NT2/D1 (cell line): Measurements from ENCODE around the gene LYPD6B.

Experiments used
- DNase-seq: peaks from one replicate; pipeline ENCODE4 v3.0.0-alpha.2; 2011; ENCODE audit warnings: low read depth, low spot score
- H3K27me3 ChIP-seq: 2 replicates; pipeline ENCODE4 v1.6.0; 2011; ENCODE audit warnings: mild to moderate bottlenecking; ENCODE audit not compliant: insufficient read length, insufficient read depth
- H3K36me3 ChIP-seq: 2 replicates; pipeline ENCODE4 v1.6.1; 2011; ENCODE audit warnings: mild to moderate bottlenecking, low read length, mixed read lengths; ENCODE audit not compliant: insufficient read depth, insufficient read length
- H3K4me1 ChIP-seq: 2 replicates; pipeline ENCODE4 v1.5.1; 2011; ENCODE audit not compliant: insufficient read depth, insufficient read length
- H3K4me3 ChIP-seq: 2 replicates; pipeline ENCODE4 v1.5.1; 2011; ENCODE audit warnings: low read depth; ENCODE audit not compliant: insufficient read length
- H3K9ac ChIP-seq: 2 replicates; pipeline ENCODE4 v1.6.0; 2011; ENCODE audit warnings: low read depth; ENCODE audit not compliant: insufficient read length
- H3K9me3 ChIP-seq: 2 replicates; pipeline ENCODE4 v1.5.1; 2011; ENCODE audit warnings: mild to moderate bottlenecking, low read length; ENCODE audit not compliant: insufficient read depth
- SUZ12 ChIP-seq: IDR thresholded peaks from 2 replicates; pipeline ENCODE4 v1.6.1; 2011; ENCODE audit not compliant: insufficient read length, insufficient read depth; ENCODE audit errors: extremely low read depth
- YY1 ChIP-seq: IDR thresholded peaks from 2 replicates; pipeline ENCODE4 v1.6.1; 2011; ENCODE audit not compliant: insufficient read length, insufficient read depth
- ZNF274 ChIP-seq: IDR thresholded peaks from 2 replicates; pipeline ENCODE4 v1.6.1; 2011; ENCODE audit warnings: mild to moderate bottlenecking, low read depth, low read length

The LYPD6B gene

DNA sequence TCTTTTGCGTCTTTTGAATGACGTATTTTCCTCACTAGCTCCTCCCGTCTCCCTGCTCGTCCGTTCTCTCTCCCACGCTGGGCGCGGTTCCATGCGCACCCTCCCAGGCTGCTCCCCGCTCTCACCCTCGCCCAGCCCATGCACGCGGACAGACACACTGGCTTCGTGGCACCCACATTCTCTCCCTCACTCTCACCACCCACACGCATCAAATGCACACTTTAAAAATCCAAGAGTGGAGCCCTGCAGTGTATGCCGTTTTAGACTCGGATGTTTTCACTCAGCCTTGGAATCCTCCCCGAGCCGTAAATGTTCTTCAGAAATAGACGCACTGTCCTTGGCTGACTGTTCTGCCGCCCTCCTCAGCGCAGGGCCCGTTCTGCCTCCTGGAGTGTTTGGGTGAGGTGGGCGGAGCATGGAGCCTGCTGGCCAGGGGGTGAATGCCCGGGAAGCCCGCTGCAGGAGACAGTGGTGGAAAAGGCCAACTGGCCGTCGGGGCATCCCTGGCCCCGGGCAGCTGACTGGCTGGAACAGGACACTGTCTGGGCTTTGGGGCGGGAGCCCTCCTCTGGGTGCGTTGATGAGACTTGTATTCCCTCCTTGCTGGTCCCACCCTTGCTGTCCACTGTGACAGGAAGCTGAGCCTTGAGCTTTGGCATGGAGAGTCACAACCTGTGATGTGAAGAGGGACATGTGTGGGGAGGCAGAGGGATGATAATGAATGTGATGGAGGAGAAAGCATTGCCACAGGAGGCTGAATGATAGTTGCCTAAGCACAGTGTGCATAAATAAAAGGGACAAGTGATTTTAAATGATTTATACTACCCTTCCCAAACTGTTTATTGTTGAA, 35.4 kb upstream of the LYPD6B start:
- peaks cover 31% of the 10 kb centered on the region for H3K9me3 ChIP-seq
- no peak for DNase-seq
- no peaks in the 10 kb centered on the region for H3K27me3 ChIP-seq
- TF ChIP-seq ZNF274 (no peak), YY1 (no peak), SUZ12 (no peak)
- peaks cover 7% of the 10 kb centered on the region for H3K4me1 ChIP-seq
- peaks cover 52% of the 10 kb centered on the region for H3K36me3 ChIP-seq
- no peak overlapping the region for H3K9ac ChIP-seq
- H3K4me3 ChIP-seq = no peak overlapping the region

DNA sequence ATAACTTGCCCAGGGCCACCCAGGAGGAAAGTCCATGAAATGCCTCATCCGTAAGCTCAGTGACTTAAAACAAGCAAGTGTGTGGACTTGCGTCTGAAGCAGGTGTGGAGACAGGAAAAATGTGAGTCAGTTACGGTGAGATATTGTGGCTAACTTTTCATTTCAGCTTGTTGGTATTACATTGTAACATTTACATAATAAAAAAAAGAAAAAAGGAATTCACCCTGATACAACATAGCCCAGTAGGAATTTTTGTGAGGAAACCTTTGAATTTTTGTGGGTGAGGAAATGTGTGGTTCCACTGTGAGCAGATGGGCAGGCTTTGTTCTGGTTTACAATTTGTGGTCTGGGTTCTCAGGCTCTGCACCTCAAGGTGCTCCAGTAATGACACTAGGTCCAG, 33.7 kb upstream of the LYPD6B start:
- H3K4me1 ChIP-seq = peaks cover 8% of the 10 kb centered on the region
- H3K27me3 ChIP-seq = no peaks in the 10 kb centered on the region
- no peak overlapping the region for H3K4me3 ChIP-seq
- no peak overlapping the region for H3K9ac ChIP-seq
- peaks cover 31% of the 10 kb centered on the region for H3K9me3 ChIP-seq
- TF ChIP-seq YY1 (no peak), ZNF274 (no peak), SUZ12 (no peak)
- peaks cover 59% of the 10 kb centered on the region for H3K36me3 ChIP-seq
- DNase-seq = no peak

DNA sequence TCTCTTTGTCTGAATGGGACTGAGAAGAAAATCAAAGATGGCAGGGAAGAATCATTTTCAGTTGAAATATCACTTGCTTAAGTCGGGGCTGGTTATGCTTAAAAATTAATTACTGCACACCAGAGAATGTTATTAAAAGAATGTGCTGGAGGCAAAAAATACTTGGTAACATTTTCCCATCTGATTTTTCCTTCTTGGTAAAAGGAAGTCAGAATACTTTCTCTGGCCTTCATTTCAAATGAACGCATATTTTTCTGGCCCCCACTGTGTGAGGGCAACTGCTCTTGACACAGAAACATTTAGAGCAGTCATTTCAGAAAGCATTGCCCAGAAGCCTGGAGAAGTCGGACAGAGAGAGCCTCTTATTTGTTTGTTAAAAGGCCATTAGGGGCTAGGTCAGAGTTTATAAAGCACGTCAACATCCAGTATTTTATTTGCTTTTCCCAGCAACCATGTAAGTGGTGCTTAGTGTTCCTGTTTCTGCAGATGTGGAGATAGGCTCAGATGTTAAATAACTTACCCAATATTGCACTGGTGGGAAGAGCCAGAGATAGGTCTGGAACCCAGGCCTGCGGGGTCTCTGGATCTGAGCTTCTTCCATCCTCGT, 32.9 kb upstream of the LYPD6B start:
- H3K9ac ChIP-seq = no peak overlapping the region
- no peak for TF ChIP-seq YY1
- no peak for TF ChIP-seq SUZ12
- no peak for TF ChIP-seq ZNF274
- peaks cover 31% of the 10 kb centered on the region for H3K9me3 ChIP-seq
- DNase-seq = no peak
- peaks cover 12% of the 10 kb centered on the region for H3K4me1 ChIP-seq
- H3K27me3 ChIP-seq = no peaks in the 10 kb centered on the region
- H3K4me3 ChIP-seq = no peak overlapping the region
- peaks cover 66% of the 10 kb centered on the region for H3K36me3 ChIP-seq

DNA sequence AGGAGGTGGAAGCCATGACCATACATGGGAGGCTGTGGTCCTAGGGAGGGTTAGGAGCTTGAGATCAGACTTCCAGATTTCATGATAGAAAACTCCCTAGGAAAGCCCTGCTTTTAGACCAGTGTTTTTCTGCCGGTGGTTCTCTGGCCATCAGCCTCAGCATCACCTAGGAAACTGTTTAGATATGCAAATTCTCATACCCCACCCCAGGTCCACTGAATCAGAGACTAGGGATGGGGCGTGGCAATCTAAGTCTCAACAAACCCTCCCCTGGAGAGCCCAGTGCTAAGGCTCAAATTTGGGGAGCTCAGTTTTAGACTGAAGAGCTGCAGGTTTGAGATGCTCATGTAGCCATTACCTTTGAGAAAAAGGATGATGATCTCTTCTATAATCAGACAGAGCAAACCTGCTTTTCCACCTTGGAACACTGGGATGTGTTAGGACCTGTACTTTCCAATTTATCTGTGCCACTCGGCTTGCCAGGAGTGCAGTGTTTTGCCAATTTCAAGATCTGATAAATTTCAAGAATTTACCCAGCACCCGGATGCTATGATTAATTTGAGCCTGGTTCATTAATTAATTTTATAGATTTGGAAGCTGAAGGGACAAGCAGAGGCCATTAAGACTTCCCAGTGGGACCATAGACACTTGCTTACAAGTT, 31.5 kb upstream of the LYPD6B start:
- no peak overlapping the region for H3K4me3 ChIP-seq
- no peaks in the 10 kb centered on the region for H3K27me3 ChIP-seq
- no peak for DNase-seq
- peaks cover 20% of the 10 kb centered on the region for H3K9me3 ChIP-seq
- no peak overlapping the region for H3K9ac ChIP-seq
- TF ChIP-seq SUZ12 (no peak), YY1 (no peak)
- H3K4me1 ChIP-seq = peaks cover 12% of the 10 kb centered on the region
- H3K36me3 ChIP-seq = peaks cover 65% of the 10 kb centered on the region

DNA sequence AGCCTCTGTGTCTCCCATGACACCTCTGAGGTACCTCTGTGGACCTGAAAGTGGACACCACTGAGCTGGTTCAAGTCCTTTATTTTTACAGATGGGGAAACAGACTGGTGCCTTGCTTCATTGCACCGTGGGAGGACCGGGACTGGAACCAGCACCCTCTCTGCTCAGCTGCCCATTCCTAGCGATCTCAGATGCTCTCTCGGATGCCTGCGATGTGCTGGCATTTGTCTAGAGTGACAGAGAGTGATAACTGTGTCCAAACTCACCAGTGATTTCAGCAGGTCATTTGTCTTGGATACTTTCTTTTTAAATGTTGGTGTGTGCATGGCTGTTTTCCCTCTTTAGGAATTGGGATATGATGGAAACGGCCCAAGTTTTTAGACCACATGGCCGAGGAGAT, 30.1 kb upstream of the LYPD6B start:
- TF ChIP-seq SUZ12 (no peak), YY1 (no peak), ZNF274 (no peak)
- no peak overlapping the region for H3K9ac ChIP-seq
- H3K9me3 ChIP-seq = peaks cover 7% of the 10 kb centered on the region
- DNase-seq = no peak
- peaks cover 12% of the 10 kb centered on the region for H3K4me1 ChIP-seq
- H3K4me3 ChIP-seq = no peak overlapping the region
- H3K36me3 ChIP-seq = peaks cover 65% of the 10 kb centered on the region
- H3K27me3 ChIP-seq = no peaks in the 10 kb centered on the region

- H3K4me1 ChIP-seq = peaks cover 12% of the 10 kb centered on the region
- TF ChIP-seq YY1 (no peak), ZNF274 (no peak), SUZ12 (no peak)
- DNase-seq = no peak
- no peak overlapping the region for H3K9ac ChIP-seq
- no peak overlapping the region for H3K4me3 ChIP-seq
- no peaks in the 10 kb centered on the region for H3K9me3 ChIP-seq
- no peaks in the 10 kb centered on the region for H3K27me3 ChIP-seq
- H3K36me3 ChIP-seq = peaks cover 65% of the 10 kb centered on the region
Measured at GRCh38 chr2:149009576-149010461, 28.7 kb upstream of the LYPD6B start.

- Histone ChIP-seq H3K9me3 (no peaks in the 10 kb centered on the region), H3K27me3 (no peaks in the 10 kb centered on the region), H3K4me1 (peaks cover 12% of the 10 kb centered on the region), H3K4me3 (no peak overlapping the region), H3K9ac (no peak overlapping the region), H3K36me3 (peaks cover 57% of the 10 kb centered on the region)
- DNase-seq = no peak
- no peak for TF ChIP-seq SUZ12
- TF ChIP-seq ZNF274 = no peak
- TF ChIP-seq YY1 = no peak
Measured at GRCh38 chr2:149012545-149012944, 26.0 kb upstream of the LYPD6B start.
